Panc1 (cell line): Measurements from ENCODE around the gene ISCA1. TPM values are rescaled to one million over a fixed set of nuclear protein-coding genes. Genes with fewer than 3 reads are reported as not detected.
"Not testable (repeated sequence)": the region's sequence is repeated elsewhere in the genome, so short reads cannot be mapped to it uniquely, and the experiment has no call there.

Experiments
- ATAC-seq: fragments of 200-7000 bp; cut with Tn5 transposase; 2 replicates; pipeline ENCODE4 v1.9.1; 2020; ENCODE audit warnings: mild to moderate bottlenecking, moderate library complexity
- BruUV-seq: library from RNA; stranded (reverse); fragments of 400-500 nt; replicated peaks from 2 replicates; lab custom pipeline; 2021; lab: Mats Ljungman, UMichigan
- CTCF ChIA-PET: fragments of 300-600 bp; sonication (Branson Sonifier 250); formaldehyde crosslinking; loops from one replicate; lab custom pipeline; 2022; ENCODE audit warnings: antibody characterized with exemption; lab: Charles Lee
- POLR2A ChIA-PET: fragments of 300-600 bp; sonication (Branson Sonifier 250); formaldehyde crosslinking; loops from one replicate; lab custom pipeline; 2022; ENCODE audit warnings: antibody characterized with exemption; lab: Charles Lee
- DNase-seq: peaks from one replicate; pipeline ENCODE4 v3.0.0-alpha.2; 2010; ENCODE audit warnings: low read depth, low spot score
- H3K27ac ChIP-seq: 2 replicates; pipeline ENCODE4 v1.5.1; 2011; ENCODE audit warnings: mild to moderate bottlenecking, low read length, inconsistent platforms
- H3K27me3 ChIP-seq: fragments of 200-500 bp; sonication (Bioruptor generic); 2 replicates; pipeline ENCODE4 v1.6.0; 2014; ENCODE audit warnings: low read length, inconsistent platforms; ENCODE audit not compliant: control insufficient read depth, insufficient read depth
- H3K36me3 ChIP-seq: fragments of 200-500 bp; sonication (Bioruptor generic); 2 replicates; pipeline ENCODE4 v1.5.1; 2014; ENCODE audit warnings: inconsistent platforms, mild to moderate bottlenecking, low read length, moderate library complexity; ENCODE audit not compliant: control insufficient read depth, insufficient read depth
- H3K4me1 ChIP-seq: 2 replicates; pipeline ENCODE4 v1.5.1; 2011; ENCODE audit warnings: inconsistent platforms, mild to moderate bottlenecking, low read length, moderate library complexity; ENCODE audit not compliant: control insufficient read depth, insufficient read depth
- H3K4me3 ChIP-seq, 2 experiments: 2 replicates each; pipeline ENCODE4 v1.5.1; 2011 to 2012; ENCODE audit warnings: low read depth in 2 of 2, low read length in 2 of 2, mild to moderate bottlenecking in 2 of 2, inconsistent platforms in 1 of 2, moderate library complexity in 1 of 2
- H3K9me3 ChIP-seq: fragments of 200-500 bp; sonication (Bioruptor generic); 2 replicates; pipeline ENCODE4 v1.5.1; 2014; ENCODE audit warnings: low read depth, mild to moderate bottlenecking, inconsistent platforms, low read length, moderate library complexity; ENCODE audit not compliant: control insufficient read depth, insufficient read depth
- CTCF ChIP-seq: fragments of 450-650 bp; IDR thresholded peaks from 2 replicates; pipeline ENCODE4 v1.5.1; 2017; ENCODE audit warnings: mild to moderate bottlenecking
- POLR2AphosphoS5 ChIP-seq: IDR thresholded peaks from 2 replicates; pipeline ENCODE4 v1.6.1; 2012; ENCODE audit warnings: mild to moderate bottlenecking, low read depth, low read length, moderate library complexity
- REST ChIP-seq, 2 experiments: IDR thresholded peaks; 2 replicates each; pipeline ENCODE4 v1.6.1; 2011 to 2012; ENCODE audit warnings: low read depth in 2 of 2, control low read depth in 1 of 2, low read length in 1 of 2, mild to moderate bottlenecking in 1 of 2, moderate library complexity in 1 of 2; ENCODE audit not compliant: insufficient read depth in 1 of 2
- SIN3A ChIP-seq: IDR thresholded peaks from 2 replicates; pipeline ENCODE4 v1.6.1; 2012; ENCODE audit warnings: low read depth, mild to moderate bottlenecking, low read length, moderate library complexity, borderline replicate concordance; ENCODE audit not compliant: insufficient read depth
- TCF7L2 ChIP-seq: IDR thresholded peaks from 2 replicates; pipeline ENCODE4 v1.6.1; 2011; ENCODE audit warnings: mild to moderate bottlenecking, low read depth, low read length, inconsistent platforms
- in situ Hi-C: cut with HindIII; loops from 2 replicates; pipeline ENCODE4 v1.10.0; 2016; ENCODE audit warnings: low sequenced_read_pairs, low pct_unique_long_range_greater_than_20kb
- intact Hi-C: fragments of 100-400 bp; cut with micrococcal nuclease; formaldehyde crosslinking; loops from one replicate; pipeline ENCODE4 v1.10.0; 2022; ENCODE audit not compliant: unreplicated experiment
- total RNA-seq: library from RNA; stranded (reverse); gene quantifications from one replicate; pipeline ENCODE4 v1.2.1, GENCODE V29; 2021; ENCODE audit not compliant: unreplicated experiment

ISCA1 gene
- total RNA-seq, 1 experiment from 2014 or later: 19.9 TPM

GRCh38 chr9:86298873-86299272 lies 16.5 kb upstream of the ISCA1 start:
- ATAC-seq: no peak
- TF ChIP-seq CTCF (no peak), REST (IDR thresholded peaks at IDR 0.05; ENCODE audit: insufficient read depth in 1 of 2, low read depth in 2 of 2, low read length in 1 of 2) (no peak), SIN3A (no peak), POLR2AphosphoS5 (no peak), TCF7L2 (no peak)
- no TSS peak for BruUV-seq
- Histone ChIP-seq H3K27ac (no peak overlapping the region), H3K4me3 (no peak overlapping the region), H3K36me3 (peaks cover 20% of the 10 kb centered on the region), H3K9me3 (no peaks in the 10 kb centered on the region), H3K27me3 (no peaks in the 10 kb centered on the region), H3K4me1 (no peaks in the 10 kb centered on the region)
- intact Hi-C loops: no loop called here
- in situ Hi-C loops: no loop called here
- no peak for DNase-seq
- CTCF ChIA-PET: no interaction called here
- POLR2A ChIA-PET: no interaction called here

GRCh38 chr9:86290341-86290740 lies 8.0 kb upstream of the ISCA1 start:
- ATAC-seq, H3K4me1 ChIP-seq, in situ Hi-C loops, H3K4me3 ChIP-seq, CTCF ChIA-PET, DNase-seq, BruUV-seq, H3K36me3 ChIP-seq, H3K9me3 ChIP-seq, POLR2A ChIA-PET, H3K27ac ChIP-seq, H3K27me3 ChIP-seq, intact Hi-C loops: not testable (repeated sequence)

GRCh38 chr9:86288499-86289198 lies 6.3 kb upstream of the ISCA1 start:
- CTCF ChIA-PET: no interaction called here

More at GRCh38 chr9:86288499-86289198, 6.3 kb upstream of the ISCA1 start:
- Histone ChIP-seq H3K36me3 (no peaks in the 10 kb centered on the region; the same call in 1 of the 2 replicates), H3K4me3 (no peak overlapping the region), H3K27me3 (no peaks in the 10 kb centered on the region), H3K4me1 (no peaks in the 10 kb centered on the region), H3K9me3 (no peaks in the 10 kb centered on the region), H3K27ac (no peak overlapping the region)
- intact Hi-C loops: no loop called here
- DNase-seq (no peak), ATAC-seq (no peak)
- no TSS peak for BruUV-seq
- in situ Hi-C loops: no loop called here
- TF ChIP-seq POLR2AphosphoS5: no peak
- no peak for TF ChIP-seq REST (IDR thresholded peaks at IDR 0.05; ENCODE audit: insufficient read depth in 1 of 2, low read depth in 2 of 2, low read length in 1 of 2)
- no peak for TF ChIP-seq SIN3A
- no peak for TF ChIP-seq TCF7L2
- no peak for TF ChIP-seq CTCF
- POLR2A ChIA-PET: no interaction called here
